DND-41 (cell line): ENCODE results near the gene CASP1.
A peak's percentile ranks its signal among the peaks of the same experiment; 100 is the strongest.
"Not testable (repeated sequence)": the region's sequence is repeated elsewhere in the genome, so short reads cannot be mapped to it uniquely, and the experiment has no call there.

Source experiments
- ATAC-seq: fragments of 200-7000 bp; cut with Tn5 transposase; 3 replicates; pipeline ENCODE4 v1.9.1; 2021; ENCODE audit warnings: low read depth; ENCODE audit not compliant: insufficient read depth
- DNase-seq: peaks from one replicate; pipeline ENCODE4 v3.0.0-alpha.2; 2020
- H2AFZ ChIP-seq: 2 replicates; pipeline ENCODE4 v1.6.0; 2012; ENCODE audit warnings: low read depth, low read length
- H3K27ac ChIP-seq: 2 replicates; pipeline ENCODE4 v1.5.1; 2012; ENCODE audit warnings: low read length, inconsistent platforms
- H3K27me3 ChIP-seq: fragments of 200-600 bp; sonication (generic); 2 replicates; pipeline ENCODE4 v1.6.0; 2012; ENCODE audit warnings: low read length, mild to moderate bottlenecking, inconsistent platforms; ENCODE audit not compliant: insufficient read depth, poor library complexity
- H3K36me3 ChIP-seq: 2 replicates; pipeline ENCODE4 v1.5.1; 2012; ENCODE audit warnings: low read length, inconsistent platforms; ENCODE audit not compliant: insufficient read depth
- H3K4me1 ChIP-seq: 2 replicates; pipeline ENCODE4 v1.5.1; 2012; ENCODE audit warnings: mild to moderate bottlenecking, low read length; ENCODE audit not compliant: insufficient read depth
- H3K4me2 ChIP-seq: 2 replicates; pipeline ENCODE4 v1.6.0; 2012; ENCODE audit warnings: mild to moderate bottlenecking, moderate library complexity, low read length, inconsistent platforms; ENCODE audit not compliant: insufficient read depth
- H3K4me3 ChIP-seq, 2 experiments: fragments of 200-600 bp in 1 of 2; shearing (Covaris generic) in 1 of 2; 2 replicates each; pipeline ENCODE4 v1.5.1; 2012 to 2016; ENCODE audit warnings: inconsistent platforms in 2 of 2, low read length in 2 of 2, mild to moderate bottlenecking in 2 of 2, low read depth in 1 of 2, moderate library complexity in 1 of 2
- H3K79me2 ChIP-seq: 2 replicates; pipeline ENCODE4 v1.6.0; 2012; ENCODE audit warnings: low read length, inconsistent platforms; ENCODE audit not compliant: insufficient read depth
- H3K9ac ChIP-seq: 2 replicates; pipeline ENCODE4 v1.6.0; 2012; ENCODE audit warnings: low read depth, mild to moderate bottlenecking, inconsistent platforms, low read length, moderate library complexity
- H3K9me3 ChIP-seq: 2 replicates; pipeline ENCODE4 v1.5.1; 2012; ENCODE audit warnings: low read length, moderate library complexity, mild to moderate bottlenecking, inconsistent platforms; ENCODE audit not compliant: insufficient read depth, severe bottlenecking
- H4K20me1 ChIP-seq: 2 replicates; pipeline ENCODE4 v1.6.0; 2012; ENCODE audit warnings: low read length; ENCODE audit not compliant: insufficient read depth
- CTCF ChIP-seq: IDR thresholded peaks from 2 replicates; pipeline ENCODE4 v1.5.1; 2012; ENCODE audit warnings: borderline replicate concordance, low read length, moderate library complexity, mild to moderate bottlenecking; ENCODE audit not compliant: poor library complexity, severe bottlenecking; ENCODE audit errors: extremely low read depth
- EZH2 ChIP-seq: IDR thresholded peaks from 3 replicates; pipeline ENCODE4 v1.6.1; 2012; ENCODE audit warnings: borderline replicate concordance, low read depth, mild to moderate bottlenecking, moderate library complexity, low read length, inconsistent platforms; ENCODE audit not compliant: severe bottlenecking

The CASP1 gene

GRCh38 chr11:105034813-105035620, at the start of gene CASP1:
TSS of gene CASP1 (minus strand) at chr11:105035144. CDS start at chr11:105035113, 31 bp downstream.
- Histone ChIP-seq H3K9me3 (no peaks in the 10 kb centered on the region), H3K27ac (peak within 1 kb of the TSS; percentile 93), H3K4me3 (peak within 1 kb of the TSS; percentile 20 to 53; a peak in 3 of 4 replicates), H3K79me2 (peaks cover 6% of the 10 kb centered on the region; the same call in 1 of the 2 replicates), H3K4me1 (peaks cover 43% of the 10 kb centered on the region), H3K36me3 (peaks cover 13% of the 10 kb centered on the region), H3K9ac (peak within 1 kb of the TSS; percentile 62), H3K4me2 (peak within 1 kb of the TSS; percentile 59), H2AFZ (peak within 1 kb of the TSS; percentile 70), H3K27me3 (no peaks in the 10 kb centered on the region), H4K20me1 (no peaks in the 10 kb centered on the region)
- DNase-seq: peak; percentile 65
- ATAC-seq: peak; percentile 89
- TF ChIP-seq CTCF (no peak), EZH2 (no peak)

- H3K4me2 ChIP-seq: no peak overlapping the region
- peaks cover 11% of the 10 kb centered on the region for H3K4me1 ChIP-seq
- no peak overlapping the region for H3K4me3 ChIP-seq
- no peak for DNase-seq
- TF ChIP-seq CTCF (no peak), EZH2 (no peak)
- H3K9me3 ChIP-seq: no peaks in the 10 kb centered on the region
- no peak overlapping the region for H3K27ac ChIP-seq
- no peak for ATAC-seq
- no peaks in the 10 kb centered on the region for H3K36me3 ChIP-seq
- H3K79me2 ChIP-seq: no peaks in the 10 kb centered on the region
- no peak overlapping the region for H3K9ac ChIP-seq
- peak overlapping the region; percentile 3 for H2AFZ ChIP-seq
- H3K27me3 ChIP-seq: no peaks in the 10 kb centered on the region
- no peaks in the 10 kb centered on the region for H4K20me1 ChIP-seq
Measured at GRCh38 chr11:105081412-105082150, 46.6 kb upstream of the CASP1 start.

DNA sequence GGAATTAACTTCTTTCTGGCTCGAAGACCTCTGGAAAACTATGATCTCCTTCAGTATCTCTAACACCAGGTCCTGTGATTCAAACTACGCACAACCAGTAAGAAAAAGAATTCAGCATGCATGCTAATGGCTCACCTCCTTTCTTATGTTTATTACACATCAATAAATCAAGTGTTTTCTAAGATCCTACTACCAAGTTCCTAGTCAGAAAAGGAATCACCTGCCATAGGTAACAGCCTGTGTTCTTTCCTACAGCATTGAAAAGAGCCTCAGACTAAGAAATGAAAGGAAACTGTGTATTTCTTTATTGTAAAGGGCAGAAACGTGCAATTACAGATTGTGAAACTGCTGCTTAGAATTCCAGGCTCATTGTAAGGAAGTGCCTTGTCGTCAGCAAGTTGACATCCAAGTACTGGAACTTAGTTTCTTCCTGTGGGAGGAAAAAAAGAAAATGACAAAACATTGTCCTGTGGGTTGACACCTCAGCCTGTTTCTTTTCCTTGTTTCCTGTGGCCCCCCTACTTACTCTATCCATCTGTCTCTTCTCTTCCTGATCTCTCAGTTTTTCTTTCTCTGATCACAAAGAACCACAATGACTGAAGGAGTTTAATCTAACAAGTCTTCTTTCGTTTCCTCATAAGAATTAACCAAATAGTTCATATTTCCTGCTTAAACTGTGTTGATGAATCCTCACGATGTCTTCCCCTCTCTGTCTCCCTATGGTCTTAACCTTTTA, 45.4 kb upstream of the CASP1 start:
- H3K9ac ChIP-seq, H3K27ac ChIP-seq, H3K36me3 ChIP-seq, H4K20me1 ChIP-seq, H3K79me2 ChIP-seq, H3K4me2 ChIP-seq, H3K27me3 ChIP-seq, H3K4me3 ChIP-seq, DNase-seq, H3K9me3 ChIP-seq: not testable (repeated sequence)
- Histone ChIP-seq H3K4me1 (peaks cover 11% of the 10 kb centered on the region), H2AFZ (peak overlapping the region; percentile 39; the same call in 1 of the 2 replicates)
- peak; percentile 64 for ATAC-seq
